Measurements from ENCODE around the gene ITPRIP.
A peak's percentile ranks its signal among the peaks of the same experiment; 100 is the strongest.

ITPRIP gene

DNA sequence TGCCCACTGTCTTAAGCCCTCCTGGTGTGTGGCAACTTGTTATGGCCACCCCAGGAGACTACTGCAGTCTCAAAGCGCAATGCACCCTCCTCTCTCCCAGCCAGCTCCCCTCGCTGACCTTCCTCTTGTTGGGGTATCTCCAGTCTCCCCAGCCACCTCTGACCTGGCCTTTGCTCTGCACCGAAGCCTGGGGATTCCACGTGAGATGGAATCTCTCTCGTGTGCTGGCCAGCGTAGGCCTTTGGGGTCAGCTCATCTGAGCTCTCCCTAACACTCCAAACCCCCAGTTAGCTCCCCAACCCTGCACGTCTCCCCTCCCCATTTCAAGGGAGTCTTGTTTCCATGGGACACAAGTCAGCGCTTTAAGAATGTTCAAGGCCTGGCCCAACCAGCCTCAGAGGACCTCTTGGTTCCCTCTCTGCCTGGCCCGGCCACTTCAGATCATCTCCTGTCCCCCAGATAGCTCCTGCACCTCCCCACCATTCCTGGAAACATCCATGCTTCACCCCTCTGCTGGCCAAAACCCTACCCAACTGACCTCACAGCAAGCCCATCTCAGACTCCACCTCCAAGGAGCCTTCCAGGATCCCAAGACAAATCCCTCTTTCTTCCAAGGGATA, 11.2 kb downstream of the ITPRIP start:
- peaks cover 6% of the 10 kb centered on the region for H3K36me3 Mint-ChIP-seq (ENCODE audit: low read depth)
- peaks cover 99% of the 10 kb centered on the region for H3K4me1 Mint-ChIP-seq (ENCODE audit: low read depth)
- H3K27ac Mint-ChIP-seq = peak overlapping the region; percentile 80
- intact Hi-C loops (cut with micrococcal nuclease) = no loop called here
- H3K4me3 Mint-ChIP-seq = no peak overlapping the region
- no peaks in the 10 kb centered on the region for H3K27me3 Mint-ChIP-seq
- H3K9me3 Mint-ChIP-seq = no peaks in the 10 kb centered on the region

DNA sequence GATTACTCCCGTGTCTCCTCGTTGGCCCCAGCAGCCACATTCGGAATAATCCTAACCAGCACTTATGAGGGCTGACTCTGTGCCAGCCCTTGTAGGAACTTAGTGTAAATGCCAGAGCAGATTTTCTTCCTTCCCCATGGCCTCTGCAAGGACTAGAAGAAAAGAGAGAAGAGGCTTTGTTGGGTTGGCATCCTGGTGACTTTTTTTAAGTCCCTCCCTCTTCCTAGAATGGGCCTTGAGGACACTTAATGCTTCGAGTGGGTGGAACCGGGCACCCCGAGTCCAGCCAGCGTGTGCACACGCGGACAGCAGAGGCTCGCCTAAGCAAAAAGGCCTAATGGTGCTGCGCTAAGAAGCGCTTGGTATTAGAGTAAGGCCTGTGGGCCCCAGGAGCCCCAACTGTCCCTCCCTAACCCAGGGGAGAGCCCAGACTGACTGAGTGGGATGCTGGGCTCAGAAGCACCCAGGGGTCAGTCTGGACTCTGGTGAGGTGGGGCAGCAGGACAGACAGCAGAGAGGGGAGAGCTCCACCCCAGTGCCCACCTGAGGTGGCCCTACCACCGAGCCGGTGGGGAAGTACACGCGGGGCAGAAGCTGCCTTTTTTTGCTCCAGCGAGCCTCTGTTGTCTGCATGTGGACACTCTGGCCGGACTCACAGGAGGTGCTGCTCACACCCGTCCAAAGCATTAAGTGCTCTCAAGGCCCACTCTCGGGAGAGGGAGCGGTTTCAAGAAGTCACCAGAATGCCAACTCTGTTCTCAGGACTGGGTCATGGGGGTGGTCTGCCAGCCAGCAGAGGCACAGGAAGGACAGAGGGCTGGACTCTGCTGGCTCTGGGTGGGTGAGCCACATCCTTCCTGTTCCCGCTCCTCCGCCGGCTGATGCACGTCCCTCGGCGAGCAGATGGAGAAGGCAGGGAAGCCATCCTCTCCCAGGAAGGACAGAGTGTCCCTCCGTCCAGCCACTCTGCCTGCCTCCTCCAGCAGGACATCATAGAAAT, 12.5 kb downstream of the ITPRIP start:
- intact Hi-C loops (cut with micrococcal nuclease) = loop anchor here (1.0 kb wide), 1 partner anchor 13 kb away; the partner anchor contains the start of gene ITPRIP
- Mint-ChIP-seq H3K4me1 (ENCODE audit: low read depth) (peaks cover 99% of the 10 kb centered on the region), H3K36me3 (ENCODE audit: low read depth) (peaks cover 1% of the 10 kb centered on the region), H3K4me3 (peak overlapping the region; percentile 44), H3K27ac (peak overlapping the region; percentile 80), H3K27me3 (no peaks in the 10 kb centered on the region), H3K9me3 (no peaks in the 10 kb centered on the region)

DNA sequence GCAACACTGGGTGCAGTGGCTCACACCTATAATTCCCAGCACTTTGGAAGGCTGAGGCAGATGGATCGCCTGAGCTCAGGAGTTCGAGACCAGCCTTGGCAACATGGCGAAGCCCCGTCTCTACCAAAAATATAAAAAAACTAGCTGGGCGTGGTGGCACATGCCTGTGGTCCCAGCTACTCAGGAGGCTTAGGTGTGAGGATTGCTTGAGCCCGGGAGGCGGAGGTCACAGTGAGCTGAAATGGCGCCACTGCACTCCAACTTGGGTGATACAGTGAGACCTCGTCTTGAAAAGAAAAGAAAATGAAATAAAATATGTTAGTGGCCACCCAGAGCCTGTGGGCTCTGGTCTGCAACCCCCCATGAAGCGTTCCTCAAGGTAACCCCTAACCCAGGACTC, 13.3 kb downstream of the ITPRIP start:
- H3K4me3 Mint-ChIP-seq = peak overlapping the region; percentile 37
- no peaks in the 10 kb centered on the region for H3K9me3 Mint-ChIP-seq
- H3K36me3 Mint-ChIP-seq (ENCODE audit: low read depth) = no peaks in the 10 kb centered on the region
- H3K27ac Mint-ChIP-seq = peak overlapping the region; percentile 80
- peaks cover 96% of the 10 kb centered on the region for H3K4me1 Mint-ChIP-seq (ENCODE audit: low read depth)
- H3K27me3 Mint-ChIP-seq = no peaks in the 10 kb centered on the region
- intact Hi-C loops (cut with micrococcal nuclease) = loop anchor here (1.0 kb wide), 1 partner anchor 13 kb away; the partner anchor contains the start of gene ITPRIP

GRCh38 chr10:104324221-104324686, 14.0 kb downstream of the ITPRIP start:
- H3K36me3 Mint-ChIP-seq (ENCODE audit: low read depth) = no peaks in the 10 kb centered on the region
- H3K27me3 Mint-ChIP-seq = no peaks in the 10 kb centered on the region
- intact Hi-C loops (cut with micrococcal nuclease) = no loop called here
- H3K9me3 Mint-ChIP-seq = no peaks in the 10 kb centered on the region
- H3K27ac Mint-ChIP-seq = peak overlapping the region; percentile 80
- peaks cover 96% of the 10 kb centered on the region for H3K4me1 Mint-ChIP-seq (ENCODE audit: low read depth)
- H3K4me3 Mint-ChIP-seq = peak overlapping the region; percentile 39

DNA sequence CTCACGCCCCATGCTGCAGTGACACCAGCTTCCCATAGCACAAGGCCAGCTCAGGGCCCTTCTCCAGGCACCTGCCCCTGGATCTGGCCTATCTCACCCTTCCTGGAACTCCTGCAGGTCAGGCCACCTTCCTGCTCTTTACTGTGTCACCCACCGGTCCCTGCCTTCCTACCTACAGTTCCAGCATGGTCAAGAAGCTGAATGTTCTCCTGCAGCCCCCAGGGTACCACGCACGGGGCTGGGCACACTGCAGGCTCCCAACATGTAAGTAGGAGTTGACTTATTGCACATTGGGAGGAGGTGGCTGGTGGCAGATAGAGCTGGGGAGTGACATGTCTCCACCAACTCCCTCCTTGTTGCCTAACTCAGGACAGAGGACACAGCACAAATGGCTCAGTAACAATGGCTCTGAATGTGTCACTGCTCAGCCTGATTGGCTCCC, 14.5 kb downstream of the ITPRIP start:
- no peaks in the 10 kb centered on the region for H3K27me3 Mint-ChIP-seq
- peak overlapping the region; percentile 80 for H3K27ac Mint-ChIP-seq
- H3K36me3 Mint-ChIP-seq (ENCODE audit: low read depth) = no peaks in the 10 kb centered on the region
- intact Hi-C loops (cut with micrococcal nuclease) = no loop called here
- no peaks in the 10 kb centered on the region for H3K9me3 Mint-ChIP-seq
- no peak overlapping the region for H3K4me3 Mint-ChIP-seq
- H3K4me1 Mint-ChIP-seq (ENCODE audit: low read depth) = peaks cover 96% of the 10 kb centered on the region

GRCh38 chr10:104323085-104323484, 15.2 kb downstream of the ITPRIP start:
- Mint-ChIP-seq H3K36me3 (ENCODE audit: low read depth) (peaks cover 4% of the 10 kb centered on the region), H3K4me1 (ENCODE audit: low read depth) (peaks cover 96% of the 10 kb centered on the region), H3K9me3 (no peaks in the 10 kb centered on the region), H3K4me3 (no peak overlapping the region), H3K27ac (peak overlapping the region; percentile 66), H3K27me3 (no peaks in the 10 kb centered on the region)
- intact Hi-C loops (cut with micrococcal nuclease) = no loop called here

DNA sequence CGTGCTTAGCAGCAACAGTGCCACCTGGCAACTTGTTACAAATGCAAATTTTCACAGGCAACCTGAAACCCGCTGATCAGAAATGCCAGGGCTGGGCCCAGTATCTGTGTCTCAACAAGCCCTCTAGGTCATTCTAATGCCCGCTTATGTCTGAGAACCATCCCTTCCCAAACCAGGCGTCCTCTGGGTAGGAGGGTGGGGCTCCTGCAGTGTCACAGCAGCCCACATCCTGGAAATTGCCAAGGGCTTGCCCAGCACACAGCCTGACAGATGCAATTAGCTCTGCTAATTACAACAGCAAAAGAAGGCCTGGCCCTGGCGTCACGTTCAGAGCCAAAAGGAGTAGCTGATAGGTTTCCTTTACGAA, 15.9 kb downstream of the ITPRIP start:
- peaks cover 96% of the 10 kb centered on the region for H3K4me1 Mint-ChIP-seq (ENCODE audit: low read depth)
- peak overlapping the region; percentile 66 for H3K27ac Mint-ChIP-seq
- no peaks in the 10 kb centered on the region for H3K9me3 Mint-ChIP-seq
- H3K27me3 Mint-ChIP-seq = no peaks in the 10 kb centered on the region
- H3K36me3 Mint-ChIP-seq (ENCODE audit: low read depth) = peaks cover 10% of the 10 kb centered on the region
- intact Hi-C loops (cut with micrococcal nuclease) = no loop called here
- no peak overlapping the region for H3K4me3 Mint-ChIP-seq

DNA sequence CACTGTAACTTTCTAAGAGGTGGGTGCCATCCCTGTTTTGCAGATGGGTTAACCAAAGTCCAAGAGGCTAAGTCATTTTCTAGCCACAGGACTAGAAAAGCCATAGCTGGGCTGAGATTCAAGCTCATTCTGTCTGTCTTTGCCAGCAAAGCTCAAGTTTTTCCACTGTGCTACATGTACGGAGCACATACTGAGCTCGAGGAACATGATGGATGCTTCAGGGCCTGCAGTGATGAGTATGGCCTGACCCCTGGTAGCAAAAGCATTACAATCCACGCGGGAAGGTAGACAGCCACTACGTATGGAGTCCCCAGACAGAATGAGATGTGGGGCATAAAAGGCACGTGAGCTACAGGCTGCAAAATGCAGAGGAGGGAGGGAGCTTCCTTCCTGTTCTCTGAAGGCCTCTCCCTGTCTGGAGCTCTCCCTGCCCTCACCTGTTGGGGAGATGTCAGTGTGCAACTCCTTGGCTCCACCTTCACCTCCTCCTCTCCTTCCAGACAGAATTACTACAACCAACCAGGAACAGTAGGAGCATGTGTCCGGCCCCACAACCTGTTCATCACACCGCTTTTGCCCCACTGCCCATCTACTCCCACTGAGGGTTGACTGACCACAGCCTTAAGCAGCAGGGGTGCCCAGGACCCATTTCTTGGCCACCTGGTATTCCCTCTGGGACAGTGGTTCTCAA, 16.4 kb downstream of the ITPRIP start:
- Mint-ChIP-seq H3K4me3 (no peak overlapping the region), H3K4me1 (ENCODE audit: low read depth) (peaks cover 94% of the 10 kb centered on the region), H3K27ac (peak overlapping the region; percentile 66), H3K9me3 (no peaks in the 10 kb centered on the region), H3K27me3 (no peaks in the 10 kb centered on the region), H3K36me3 (ENCODE audit: low read depth) (peaks cover 10% of the 10 kb centered on the region)
- intact Hi-C loops (cut with micrococcal nuclease) = no loop called here

- intact Hi-C loops (cut with micrococcal nuclease) = no loop called here
- Mint-ChIP-seq H3K4me1 (ENCODE audit: low read depth) (peaks cover 87% of the 10 kb centered on the region), H3K27ac (no peak overlapping the region), H3K9me3 (no peaks in the 10 kb centered on the region), H3K4me3 (no peak overlapping the region), H3K36me3 (ENCODE audit: low read depth) (peaks cover 12% of the 10 kb centered on the region), H3K27me3 (no peaks in the 10 kb centered on the region)
Observed at GRCh38 chr10:104321226-104321625, 17.0 kb downstream of the ITPRIP start.

- peaks cover 34% of the 10 kb centered on the region for H3K36me3 Mint-ChIP-seq (ENCODE audit: low read depth)
- H3K4me1 Mint-ChIP-seq (ENCODE audit: low read depth) = peaks cover 66% of the 10 kb centered on the region
- intact Hi-C loops (cut with micrococcal nuclease) = no loop called here
- H3K9me3 Mint-ChIP-seq = no peaks in the 10 kb centered on the region
- no peak overlapping the region for H3K27ac Mint-ChIP-seq
- no peak overlapping the region for H3K4me3 Mint-ChIP-seq
- H3K27me3 Mint-ChIP-seq = no peaks in the 10 kb centered on the region
Observed at GRCh38 chr10:104318810-104319741, 19.2 kb downstream of the ITPRIP start.

DNA sequence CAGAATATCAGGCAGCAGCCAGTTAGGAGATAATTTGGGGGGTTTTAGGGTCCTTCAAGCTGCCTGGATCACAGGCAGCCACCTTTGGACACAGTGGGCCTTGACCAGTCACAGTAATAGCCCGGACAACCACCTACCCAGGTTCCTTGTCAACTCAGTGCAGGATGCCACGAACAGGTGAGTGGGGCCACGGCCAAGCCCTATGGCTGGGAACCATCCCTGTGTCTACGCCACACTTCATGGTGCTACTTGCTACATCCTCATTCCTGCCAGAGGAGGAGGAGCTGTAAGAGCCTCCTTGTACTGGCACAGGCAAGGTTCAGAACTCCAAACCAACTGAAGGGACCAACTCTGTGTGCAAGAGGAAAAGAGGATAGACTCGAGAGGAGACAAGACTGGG, 19.9 kb downstream of the ITPRIP start:
- Mint-ChIP-seq H3K9me3 (no peaks in the 10 kb centered on the region), H3K27ac (no peak overlapping the region), H3K4me1 (ENCODE audit: low read depth) (peaks cover 58% of the 10 kb centered on the region), H3K27me3 (no peaks in the 10 kb centered on the region), H3K36me3 (ENCODE audit: low read depth) (peaks cover 41% of the 10 kb centered on the region), H3K4me3 (no peak overlapping the region)
- intact Hi-C loops (cut with micrococcal nuclease) = no loop called here

GRCh38 chr10:104317726-104318299, 20.5 kb downstream of the ITPRIP start:
- no peaks in the 10 kb centered on the region for H3K27me3 Mint-ChIP-seq
- intact Hi-C loops (cut with micrococcal nuclease) = no loop called here
- H3K36me3 Mint-ChIP-seq (ENCODE audit: low read depth) = peaks cover 47% of the 10 kb centered on the region
- no peaks in the 10 kb centered on the region for H3K9me3 Mint-ChIP-seq
- H3K4me1 Mint-ChIP-seq (ENCODE audit: low read depth) = peaks cover 54% of the 10 kb centered on the region
- H3K4me3 Mint-ChIP-seq = no peak overlapping the region
- no peak overlapping the region for H3K27ac Mint-ChIP-seq

DNA sequence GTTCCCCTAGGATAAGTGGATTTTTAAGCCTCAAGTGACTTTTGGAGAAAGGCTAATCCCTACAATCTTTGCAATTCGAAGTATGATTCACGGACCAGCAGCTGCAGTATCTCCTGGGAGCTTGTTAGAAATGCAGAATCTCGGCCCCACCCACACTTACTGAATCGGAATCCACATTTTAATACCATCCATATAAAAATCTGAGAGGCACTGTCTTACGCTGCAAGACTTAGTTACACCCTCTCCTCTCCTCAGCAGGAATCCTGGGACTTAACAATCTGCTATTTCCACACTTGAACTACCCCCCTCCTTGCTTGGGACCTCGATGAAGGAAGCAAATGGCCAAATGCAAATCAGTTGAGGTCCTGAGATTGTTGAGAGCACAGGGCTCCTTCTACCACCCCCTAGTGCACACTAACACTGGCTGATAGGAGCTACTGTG, 21.0 kb downstream of the ITPRIP start:
- Mint-ChIP-seq H3K4me1 (ENCODE audit: low read depth) (peaks cover 54% of the 10 kb centered on the region), H3K9me3 (no peaks in the 10 kb centered on the region), H3K27ac (no peak overlapping the region), H3K36me3 (ENCODE audit: low read depth) (peaks cover 52% of the 10 kb centered on the region), H3K4me3 (no peak overlapping the region), H3K27me3 (no peaks in the 10 kb centered on the region)
- intact Hi-C loops (cut with micrococcal nuclease) = no loop called here
